Esophagus squamous epithelium (tissue), 4 donors: ENCODE data around the gene ELL3.

ENCODE experiments used
- CTCF ChIP-seq, 6 experiments: fragments of 450-650 bp in 4 of 6; fragments of 200-600 bp in 2 of 6; sonication (generic) in 2 of 6; IDR thresholded peaks; one replicate each; pipeline ENCODE4 v1.5.1; 2016 to 2019; ENCODE audit warnings: antibody characterized with exemption in 6 of 6, mild to moderate bottlenecking in 4 of 6, moderate library complexity in 4 of 6
- POLR2A ChIP-seq, 4 donors: fragments of 450-650 bp; IDR thresholded peaks; one replicate each; pipeline ENCODE4 v1.6.1; 2017; ENCODE audit warnings: antibody characterized with exemption in 4 of 4, mild to moderate bottlenecking in 4 of 4, moderate library complexity in 3 of 4

GRCh38 chr15:43779016-43779415, 2.2 kb upstream of the ELL3 start:
- TF ChIP-seq CTCF (IDR thresholded peaks at IDR 0.05) (no peak), POLR2A (IDR thresholded peaks at IDR 0.05) (no peak)
